Measurements from ENCODE around the gene CACNB2.
"Not testable (repeated sequence)": the region's sequence is repeated elsewhere in the genome, so short reads cannot be mapped to it uniquely, and the experiment has no call there.

Gene CACNB2

GRCh38 chr10:18179891-18180290, 39.7 kb downstream of the CACNB2 start:
- Mint-ChIP-seq H3K9me3 (no peaks in the 10 kb centered on the region), H3K27ac (no peak overlapping the region)
- DNase-seq = no peak

GRCh38 chr10:18181382-18181781, 41.2 kb downstream of the CACNB2 start:
- not testable (repeated sequence) for H3K9me3 Mint-ChIP-seq; DNase-seq; H3K27me3 Mint-ChIP-seq (ENCODE audit: low read depth, poor library complexity); H3K27ac Mint-ChIP-seq; H3K4me3 Mint-ChIP-seq
- Mint-ChIP-seq H3K4me1 (peaks cover 18% of the 10 kb centered on the region), H3K36me3 (ENCODE audit: low read depth) (peaks cover 10% of the 10 kb centered on the region)

More at GRCh38 chr10:18179891-18180290, 39.7 kb downstream of the CACNB2 start:
- TF ChIP-seq CTCF (IDR thresholded peaks at IDR 0.05) = no peak
- peaks cover 18% of the 10 kb centered on the region for H3K4me1 Mint-ChIP-seq
- no peak overlapping the region for H3K4me3 Mint-ChIP-seq
- H3K27me3 Mint-ChIP-seq (ENCODE audit: low read depth, poor library complexity) = peaks cover 4% of the 10 kb centered on the region
- H3K36me3 Mint-ChIP-seq (ENCODE audit: low read depth) = peaks cover 10% of the 10 kb centered on the region

GRCh38 chr10:18185621-18186020, 45.4 kb downstream of the CACNB2 start:
- H3K4me3 Mint-ChIP-seq = no peak overlapping the region
- peaks cover 4% of the 10 kb centered on the region for H3K9me3 Mint-ChIP-seq
- H3K36me3 Mint-ChIP-seq (ENCODE audit: low read depth) = peaks cover 10% of the 10 kb centered on the region
- H3K27ac Mint-ChIP-seq = no peak overlapping the region
- no peak for TF ChIP-seq CTCF (IDR thresholded peaks at IDR 0.05)
- H3K27me3 Mint-ChIP-seq (ENCODE audit: low read depth, poor library complexity) = no peaks in the 10 kb centered on the region
- peaks cover 5% of the 10 kb centered on the region for H3K4me1 Mint-ChIP-seq
- DNase-seq = no peak

GRCh38 chr10:18190840-18191239, 50.6 kb downstream of the CACNB2 start:
- peaks cover under 1% of the 10 kb centered on the region for H3K9me3 Mint-ChIP-seq
- H3K27me3 Mint-ChIP-seq (ENCODE audit: low read depth, poor library complexity) = peaks cover 4% of the 10 kb centered on the region
- H3K27ac Mint-ChIP-seq = no peak overlapping the region
- no peak overlapping the region for H3K4me3 Mint-ChIP-seq
- no peak for DNase-seq
- no peaks in the 10 kb centered on the region for H3K36me3 Mint-ChIP-seq (ENCODE audit: low read depth)
- no peaks in the 10 kb centered on the region for H3K4me1 Mint-ChIP-seq
- no peak for TF ChIP-seq CTCF (IDR thresholded peaks at IDR 0.05)

DNA sequence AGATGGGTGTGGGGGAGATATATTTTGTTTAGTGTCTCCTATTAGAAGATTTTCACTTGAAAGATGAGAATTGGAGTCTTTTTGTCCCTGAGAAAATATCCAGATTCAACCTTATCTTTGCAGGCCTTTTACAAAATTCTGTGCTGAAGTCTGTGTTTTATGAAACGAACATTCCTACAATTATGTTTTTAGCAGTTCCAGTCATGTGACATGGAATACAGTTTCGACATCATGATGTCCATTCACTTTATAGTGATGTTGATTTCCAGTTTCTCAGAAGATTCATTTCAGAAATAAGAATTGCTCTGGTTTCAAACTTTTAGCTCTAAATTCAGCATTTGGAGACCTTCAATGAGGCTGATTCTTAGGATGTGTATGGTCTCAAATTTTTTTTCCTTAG, 54.4 kb downstream of the CACNB2 start:
- DNase-seq = no peak
- no peak for TF ChIP-seq CTCF (IDR thresholded peaks at IDR 0.05)
- no peak overlapping the region for H3K4me3 Mint-ChIP-seq

DNA sequence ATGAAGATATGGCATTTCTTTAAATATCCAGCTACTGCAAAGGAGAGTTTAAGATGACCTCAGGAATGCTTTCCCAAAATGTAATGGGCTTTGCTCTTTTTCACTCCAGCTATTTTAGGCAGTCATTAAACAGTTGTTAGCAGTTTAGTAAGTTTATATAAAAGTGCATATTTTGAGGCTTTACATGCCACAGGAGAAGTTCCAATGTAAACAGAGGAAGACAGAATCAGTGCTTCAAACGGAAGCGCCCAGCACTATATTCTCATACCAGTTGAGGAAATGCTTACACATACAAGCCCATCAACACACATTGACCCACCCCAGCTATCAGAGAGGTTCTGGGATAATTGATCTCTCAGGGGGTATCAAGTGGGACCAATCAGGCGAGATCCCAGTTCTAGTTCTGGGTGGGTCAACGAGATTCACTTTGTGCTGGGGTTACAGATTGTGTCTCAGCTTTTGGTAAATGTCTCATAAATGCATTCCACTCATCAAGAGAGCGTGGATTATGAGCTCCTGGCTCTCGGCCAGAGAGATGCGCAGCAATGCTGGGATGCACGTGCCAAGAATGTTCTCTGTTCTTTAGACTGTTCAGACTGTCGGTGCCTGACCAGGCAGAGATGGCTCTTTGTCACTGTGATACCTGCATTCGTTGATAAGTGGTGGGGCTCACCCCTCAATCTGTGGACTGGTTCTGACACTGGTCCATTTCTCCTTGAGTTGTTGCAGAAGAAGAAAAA, 55.0 kb downstream of the CACNB2 start:
- Mint-ChIP-seq H3K9me3 (no peaks in the 10 kb centered on the region), H3K4me1 (no peaks in the 10 kb centered on the region), H3K27me3 (ENCODE audit: low read depth, poor library complexity) (peaks cover 7% of the 10 kb centered on the region), H3K4me3 (no peak overlapping the region), H3K36me3 (ENCODE audit: low read depth) (no peaks in the 10 kb centered on the region), H3K27ac (no peak overlapping the region)
- no peak for DNase-seq
- no peak for TF ChIP-seq CTCF (IDR thresholded peaks at IDR 0.05)

More for the DNA sequence above, 54.4 kb downstream of the CACNB2 start:
- Mint-ChIP-seq H3K9me3 (no peaks in the 10 kb centered on the region), H3K36me3 (ENCODE audit: low read depth) (no peaks in the 10 kb centered on the region), H3K27me3 (ENCODE audit: low read depth, poor library complexity) (peaks cover 7% of the 10 kb centered on the region), H3K4me1 (no peaks in the 10 kb centered on the region), H3K27ac (no peak overlapping the region)
